Neural cell (in vitro differentiated cells): Measurements from ENCODE around the gene DCN. TPM values are rescaled to one million over a fixed set of nuclear protein-coding genes. Genes with fewer than 3 reads are reported as not detected.

ENCODE experiments used
- H2AFZ ChIP-seq: fragments of 200-600, 300-800 bp; sonication (generic), shearing (Covaris generic); 2 replicates; pipeline ENCODE4 v1.6.0; 2014; ENCODE audit warnings: low read depth, mild to moderate bottlenecking, antibody characterized with exemption, low read length, moderate library complexity
- H3F3A ChIP-seq: fragments of 200-600 bp; shearing (Covaris generic); 2 replicates; pipeline ENCODE4 v1.6.1; 2016; ENCODE audit warnings: mild to moderate bottlenecking, moderate library complexity, mixed read lengths, antibody characterized with exemption, low read length; ENCODE audit not compliant: insufficient read depth, poor library complexity, severe bottlenecking
- H3K27ac ChIP-seq: fragments of 200-600, 300-800 bp; sonication (generic), shearing (Covaris generic); 2 replicates; pipeline ENCODE4 v1.5.1; 2014; ENCODE audit warnings: mild to moderate bottlenecking, low read length, moderate library complexity
- H3K27me3 ChIP-seq: fragments of 300-800, 200-600 bp; sonication (generic), shearing (Covaris generic); 2 replicates; pipeline ENCODE4 v1.6.0; 2014; ENCODE audit warnings: mild to moderate bottlenecking, low read depth, low read length, moderate library complexity; ENCODE audit not compliant: insufficient read depth
- H3K36me3 ChIP-seq: fragments of 300-800, 200-600 bp; sonication (generic), shearing (Covaris generic); 2 replicates; pipeline ENCODE4 v1.5.1; 2014; ENCODE audit warnings: mild to moderate bottlenecking, antibody characterized with exemption, low read length, moderate library complexity; ENCODE audit not compliant: insufficient read depth
- H3K4me2 ChIP-seq: fragments of 300-800, 200-600 bp; sonication (generic), shearing (Covaris generic); 2 replicates; pipeline ENCODE4 v1.6.0; 2014; ENCODE audit warnings: mild to moderate bottlenecking, low read length
- H3K4me3 ChIP-seq: fragments of 300-800, 200-600 bp; sonication (generic), shearing (Covaris generic); 2 replicates; pipeline ENCODE4 v1.5.1; 2014; ENCODE audit warnings: mild to moderate bottlenecking, low read length, moderate library complexity
- H3K79me2 ChIP-seq: fragments of 200-600 bp; shearing (Covaris generic); replicated peaks from 2 replicates; pipeline ENCODE4 v1.6.0; 2014; ENCODE audit warnings: mild to moderate bottlenecking, low read length, moderate library complexity; ENCODE audit not compliant: insufficient read depth
- H3K9ac ChIP-seq: fragments of 300-800, 200-600 bp; sonication (generic), shearing (Covaris generic); 2 replicates; pipeline ENCODE4 v1.6.1; 2016; ENCODE audit warnings: mild to moderate bottlenecking, low read length, mixed read lengths
- H3K9me2 ChIP-seq: fragments of 200-600 bp; shearing (Covaris generic); 2 replicates; pipeline ENCODE4 v1.6.1; 2016; ENCODE audit warnings: mild to moderate bottlenecking, low read length, mixed read lengths; ENCODE audit not compliant: insufficient read depth
- H3K9me3 ChIP-seq: fragments of 200-600, 300-800 bp; sonication (generic), shearing (Covaris generic); 2 replicates; pipeline ENCODE4 v1.6.1; 2016; ENCODE audit warnings: mild to moderate bottlenecking, mixed run types, low read length, moderate library complexity, mixed read lengths
- H4K20me1 ChIP-seq: fragments of 200-600 bp; shearing (Covaris generic); 2 replicates; pipeline ENCODE4 v1.6.1; 2016; ENCODE audit warnings: mild to moderate bottlenecking, mixed run types; ENCODE audit not compliant: insufficient read depth
- CTCF ChIP-seq: fragments of 450-650 bp; IDR thresholded peaks from 2 replicates; pipeline ENCODE4 v1.5.1; 2014; ENCODE audit warnings: antibody characterized with exemption, mild to moderate bottlenecking, moderate library complexity; ENCODE audit not compliant: poor library complexity, severe bottlenecking
- EP300 ChIP-seq: fragments of 450-650 bp; conservative IDR thresholded peaks from 2 replicates; pipeline ENCODE4 v1.6.1; 2014; ENCODE audit warnings: antibody characterized with exemption, mild to moderate bottlenecking, moderate library complexity; ENCODE audit not compliant: poor library complexity, severe bottlenecking
- EZH2 ChIP-seq: fragments of 200-600, 300-800 bp; shearing (Covaris generic), sonication (generic); IDR thresholded peaks from 2 replicates; pipeline ENCODE4 v1.6.1; 2014; ENCODE audit warnings: antibody characterized with exemption, low read length, borderline replicate concordance, mild to moderate bottlenecking; ENCODE audit not compliant: insufficient read depth, poor library complexity, severe bottlenecking
- MXI1 ChIP-seq: fragments of 450-650 bp; conservative IDR thresholded peaks from 2 replicates; pipeline ENCODE4 v1.6.1; 2014; ENCODE audit warnings: antibody characterized with exemption, mild to moderate bottlenecking; ENCODE audit not compliant: poor library complexity, severe bottlenecking
- POLR2AphosphoS5 ChIP-seq: IDR thresholded peaks from 2 replicates; pipeline ENCODE4 v1.6.1; 2012
- RAD21 ChIP-seq: fragments of 450-650 bp; conservative IDR thresholded peaks from 2 replicates; pipeline ENCODE4 v1.6.1; 2014; ENCODE audit warnings: antibody characterized with exemption, mild to moderate bottlenecking, moderate library complexity
- REST ChIP-seq: IDR thresholded peaks from 2 replicates; pipeline ENCODE4 v1.6.1; 2012; ENCODE audit warnings: borderline replicate concordance
- SMC3 ChIP-seq: fragments of 450-650 bp; conservative IDR thresholded peaks from 2 replicates; pipeline ENCODE4 v1.6.1; 2014; ENCODE audit warnings: antibody characterized with exemption, mild to moderate bottlenecking, moderate library complexity; ENCODE audit not compliant: poor library complexity
- TAF1 ChIP-seq: IDR thresholded peaks from 2 replicates; pipeline ENCODE4 v1.6.1; 2012; ENCODE audit warnings: low read depth
- polyA plus RNA-seq: library from polyadenylated mRNA; depleted of rRNA; stranded (reverse); fragments of >200 nt; gene quantifications from 2 replicates; pipeline ENCODE4 v1.2.3, GENCODE V29; 2014

DCN gene
- polyA plus RNA-seq, 1 donor from 2014 or later: not detected

- H2AFZ ChIP-seq: no peak overlapping the region
Measured at GRCh38 chr12:91173124-91173523, 9.5 kb downstream of the DCN start.

GRCh38 chr12:91172096-91172495 lies 10.5 kb downstream of the DCN start:
- no peak overlapping the region for H3K27ac ChIP-seq
- no peaks in the 10 kb centered on the region for H3K27me3 ChIP-seq
- H3K4me3 ChIP-seq: no peak overlapping the region
- no peaks in the 10 kb centered on the region for H3K79me2 ChIP-seq
- H4K20me1 ChIP-seq: no peaks in the 10 kb centered on the region
- no peak overlapping the region for H2AFZ ChIP-seq
- H3K4me2 ChIP-seq: no peak overlapping the region
- H3K9ac ChIP-seq: no peak overlapping the region
- TF ChIP-seq CTCF (no peak), REST (no peak), SMC3 (no peak), RAD21 (no peak), EP300 (no peak), TAF1 (no peak), MXI1 (no peak)
- H3F3A ChIP-seq: no peaks in the 10 kb centered on the region
- no peaks in the 10 kb centered on the region for H3K36me3 ChIP-seq
- no peaks in the 10 kb centered on the region for H3K9me3 ChIP-seq
- no peaks in the 10 kb centered on the region for H3K9me2 ChIP-seq

More at GRCh38 chr12:91173124-91173523, 9.5 kb downstream of the DCN start:
- H3K27me3 ChIP-seq: no peaks in the 10 kb centered on the region
- H3K27ac ChIP-seq: no peak overlapping the region
- no peaks in the 10 kb centered on the region for H3K36me3 ChIP-seq
- no peak for TF ChIP-seq POLR2AphosphoS5
- TF ChIP-seq EZH2: no peak
- TF ChIP-seq MXI1: no peak
- TF ChIP-seq TAF1: no peak
- TF ChIP-seq SMC3: no peak
- H3K9me2 ChIP-seq: no peaks in the 10 kb centered on the region
- H4K20me1 ChIP-seq: no peaks in the 10 kb centered on the region
- no peak overlapping the region for H3K9ac ChIP-seq
- no peaks in the 10 kb centered on the region for H3K79me2 ChIP-seq
- H3K4me3 ChIP-seq: no peak overlapping the region
- no peak overlapping the region for H3K4me2 ChIP-seq
- no peaks in the 10 kb centered on the region for H3K9me3 ChIP-seq
- no peaks in the 10 kb centered on the region for H3F3A ChIP-seq

- TF ChIP-seq MXI1 (no peak), EZH2 (no peak), CTCF (no peak), POLR2AphosphoS5 (no peak), SMC3 (no peak), RAD21 (no peak), EP300 (no peak), TAF1 (no peak), REST (no peak)
- no peaks in the 10 kb centered on the region for H3K27me3 ChIP-seq
Measured at GRCh38 chr12:91171476-91171875, 11.1 kb downstream of the DCN start.

More at GRCh38 chr12:91171476-91171875, 11.1 kb downstream of the DCN start:
- H3K36me3 ChIP-seq: no peaks in the 10 kb centered on the region
- no peaks in the 10 kb centered on the region for H3F3A ChIP-seq
- no peak overlapping the region for H3K4me3 ChIP-seq
- H3K79me2 ChIP-seq: no peaks in the 10 kb centered on the region
- H3K27ac ChIP-seq: no peak overlapping the region
- no peaks in the 10 kb centered on the region for H3K9me3 ChIP-seq
- H2AFZ ChIP-seq: no peak overlapping the region
- H3K9ac ChIP-seq: no peak overlapping the region
- H3K9me2 ChIP-seq: no peaks in the 10 kb centered on the region
- H3K4me2 ChIP-seq: no peak overlapping the region
- H4K20me1 ChIP-seq: no peaks in the 10 kb centered on the region
